ENCODE data around the gene SCO1.
"Not testable (repeated sequence)": the region's sequence is repeated elsewhere in the genome, so short reads cannot be mapped to it uniquely, and the experiment has no call there.

The SCO1 gene

GRCh38 chr17:10697092-10698081 lies at the start of gene SCO1, which contains the start of gene ADPRM:
Gene SCO1, minus strand, starts transcription at chr17:10697533. Its CDS starts 26 bp downstream, at chr17:10697507.
Gene ADPRM, plus strand, starts transcription at chr17:10697594. Its CDS starts 7,333 bp downstream, at chr17:10704927.
- peak; percentile 92 for DNase-seq

- no peak for DNase-seq
Measured at GRCh38 chr17:10745231-10745630, 47.9 kb upstream of the SCO1 start.

GRCh38 chr17:10744501-10745000 lies 47.2 kb upstream of the SCO1 start:
- DNase-seq: peak; percentile 33

- DNase-seq: no peak
Measured at GRCh38 chr17:10743316-10744009, 46.1 kb upstream of the SCO1 start.

GRCh38 chr17:10742431-10742830 lies 45.1 kb upstream of the SCO1 start:
- no peak for DNase-seq

GRCh38 chr17:10741416-10742135 lies 44.2 kb upstream of the SCO1 start:
- no peak for DNase-seq

- no peak for DNase-seq
Measured at GRCh38 chr17:10739386-10739785, 42.1 kb upstream of the SCO1 start.

GRCh38 chr17:10738521-10739258 lies 41.4 kb upstream of the SCO1 start:
- no peak for DNase-seq

GRCh38 chr17:10737736-10738135 lies 40.4 kb upstream of the SCO1 start:
- DNase-seq: no peak

- peak; percentile 39 for DNase-seq
Measured at GRCh38 chr17:10737168-10737622, 39.9 kb upstream of the SCO1 start.

- DNase-seq: no peak
Measured at GRCh38 chr17:10735821-10736220, 38.5 kb upstream of the SCO1 start.

GRCh38 chr17:10735251-10735650 lies 37.9 kb upstream of the SCO1 start:
- DNase-seq: no peak

GRCh38 chr17:10733666-10734065 lies 36.3 kb upstream of the SCO1 start:
- no peak for DNase-seq

- not testable (repeated sequence) for DNase-seq
Measured at GRCh38 chr17:10732121-10732520, 34.8 kb upstream of the SCO1 start.

GRCh38 chr17:10731408-10731879 lies 34.1 kb upstream of the SCO1 start:
- no peak for DNase-seq

- not testable (repeated sequence) for DNase-seq
Measured at GRCh38 chr17:10730247-10730646, 32.9 kb upstream of the SCO1 start.

GRCh38 chr17:10729334-10730193 lies 32.2 kb upstream of the SCO1 start, which contains the start of gene TMEM220:
Gene TMEM220, minus strand, starts transcription at chr17:10730023. Its CDS starts 172 bp downstream, at chr17:10729851.
- DNase-seq: peak; percentile 16

GRCh38 chr17:10728331-10728892 lies 31.1 kb upstream of the SCO1 start:
- no peak for DNase-seq

GRCh38 chr17:10727192-10727591 lies 29.9 kb upstream of the SCO1 start:
- DNase-seq: no peak

GRCh38 chr17:10726196-10726595 lies 28.9 kb upstream of the SCO1 start:
- DNase-seq: no peak
